ENCODE results near the gene GABRE.
"Not testable (repeated sequence)": the region's sequence is repeated elsewhere in the genome, so short reads cannot be mapped to it uniquely, and the experiment has no call there.

The GABRE gene

GRCh38 chrX:151921866-151922265 is 52.6 kb downstream of the GABRE start:
- Histone ChIP-seq H3K79me2 (ENCODE audit: low read length) (no peaks in the 10 kb centered on the region), H4K20me1 (ENCODE audit: insufficient read depth, low read length) (no peaks in the 10 kb centered on the region), H3K27ac (ENCODE audit: low read length) (no peak overlapping the region), H3K4me1 (ENCODE audit: low read length) (no peaks in the 10 kb centered on the region), H3K4me3 (ENCODE audit: low read length) (no peak overlapping the region), H3K9ac (ENCODE audit: low read length) (no peak overlapping the region), H3K9me3 (ENCODE audit: insufficient read depth, low read length) (no peaks in the 10 kb centered on the region), H3K36me3 (replicated peaks; ENCODE audit: low read depth, low read length) (no peaks in the 10 kb centered on the region), H3K4me2 (ENCODE audit: low read length) (no peak overlapping the region), H2AFZ (ENCODE audit: low read depth, low read length) (no peak overlapping the region), H3K27me3 (ENCODE audit: low read depth, low read length) (no peaks in the 10 kb centered on the region)
- TF ChIP-seq CTCF (IDR thresholded peaks at IDR 0.05; ENCODE audit: low read depth, low read length): no peak
- no peak for TF ChIP-seq EZH2phosphoT487 (IDR thresholded peaks at IDR 0.05; ENCODE audit: low read depth)

GRCh38 chrX:151921292-151921691 is 53.2 kb downstream of the GABRE start:
- Histone ChIP-seq H3K4me3 (ENCODE audit: low read length) (no peak overlapping the region), H3K36me3 (replicated peaks; ENCODE audit: low read depth, low read length) (no peaks in the 10 kb centered on the region), H3K4me1 (ENCODE audit: low read length) (no peaks in the 10 kb centered on the region), H3K9ac (ENCODE audit: low read length) (no peak overlapping the region), H3K79me2 (ENCODE audit: low read length) (no peaks in the 10 kb centered on the region), H3K27ac (ENCODE audit: low read length) (no peak overlapping the region), H3K9me3 (ENCODE audit: insufficient read depth, low read length) (no peaks in the 10 kb centered on the region), H2AFZ (ENCODE audit: low read depth, low read length) (no peak overlapping the region), H4K20me1 (ENCODE audit: insufficient read depth, low read length) (no peaks in the 10 kb centered on the region), H3K4me2 (ENCODE audit: low read length) (no peak overlapping the region), H3K27me3 (ENCODE audit: low read depth, low read length) (no peaks in the 10 kb centered on the region)
- no peak for TF ChIP-seq EZH2phosphoT487 (IDR thresholded peaks at IDR 0.05; ENCODE audit: low read depth)
- TF ChIP-seq CTCF (IDR thresholded peaks at IDR 0.05; ENCODE audit: low read depth, low read length): no peak

- H3K4me1 ChIP-seq (ENCODE audit: low read length): no peaks in the 10 kb centered on the region
- H2AFZ ChIP-seq (ENCODE audit: low read depth, low read length): no peak overlapping the region
- no peaks in the 10 kb centered on the region for H4K20me1 ChIP-seq (ENCODE audit: insufficient read depth, low read length)
- H3K27me3 ChIP-seq (ENCODE audit: low read depth, low read length): no peaks in the 10 kb centered on the region
- H3K36me3 ChIP-seq (replicated peaks; ENCODE audit: low read depth, low read length): no peaks in the 10 kb centered on the region
- H3K27ac ChIP-seq (ENCODE audit: low read length): no peak overlapping the region
- no peaks in the 10 kb centered on the region for H3K79me2 ChIP-seq (ENCODE audit: low read length)
- no peak overlapping the region for H3K9ac ChIP-seq (ENCODE audit: low read length)
- H3K4me2 ChIP-seq (ENCODE audit: low read length): no peak overlapping the region
- no peaks in the 10 kb centered on the region for H3K9me3 ChIP-seq (ENCODE audit: insufficient read depth, low read length)
- TF ChIP-seq EZH2phosphoT487 (IDR thresholded peaks at IDR 0.05; ENCODE audit: low read depth): no peak
- no peak overlapping the region for H3K4me3 ChIP-seq (ENCODE audit: low read length)
Measured at GRCh38 chrX:151920530-151920929, 53.9 kb downstream of the GABRE start.

GRCh38 chrX:151920101-151920500 is 54.4 kb downstream of the GABRE start:
- Histone ChIP-seq H3K9me3 (ENCODE audit: insufficient read depth, low read length) (no peaks in the 10 kb centered on the region), H3K4me1 (ENCODE audit: low read length) (no peaks in the 10 kb centered on the region), H3K4me2 (ENCODE audit: low read length) (no peak overlapping the region), H3K9ac (ENCODE audit: low read length) (no peak overlapping the region), H4K20me1 (ENCODE audit: insufficient read depth, low read length) (no peaks in the 10 kb centered on the region), H3K36me3 (replicated peaks; ENCODE audit: low read depth, low read length) (no peaks in the 10 kb centered on the region), H3K27me3 (ENCODE audit: low read depth, low read length) (no peaks in the 10 kb centered on the region), H2AFZ (ENCODE audit: low read depth, low read length) (no peak overlapping the region), H3K27ac (ENCODE audit: low read length) (no peak overlapping the region), H3K4me3 (ENCODE audit: low read length) (no peak overlapping the region), H3K79me2 (ENCODE audit: low read length) (no peaks in the 10 kb centered on the region)
- TF ChIP-seq CTCF (IDR thresholded peaks at IDR 0.05; ENCODE audit: low read depth, low read length) (no peak), EZH2phosphoT487 (IDR thresholded peaks at IDR 0.05; ENCODE audit: low read depth) (no peak)

- H3K4me3 ChIP-seq (ENCODE audit: low read length): no peak overlapping the region
- H3K9me3 ChIP-seq (ENCODE audit: insufficient read depth, low read length): no peaks in the 10 kb centered on the region
- no peak overlapping the region for H3K4me2 ChIP-seq (ENCODE audit: low read length)
- H2AFZ ChIP-seq (ENCODE audit: low read depth, low read length): no peak overlapping the region
- no peaks in the 10 kb centered on the region for H3K27me3 ChIP-seq (ENCODE audit: low read depth, low read length)
- H3K27ac ChIP-seq (ENCODE audit: low read length): no peak overlapping the region
- H4K20me1 ChIP-seq (ENCODE audit: insufficient read depth, low read length): no peaks in the 10 kb centered on the region
- no peaks in the 10 kb centered on the region for H3K4me1 ChIP-seq (ENCODE audit: low read length)
- H3K9ac ChIP-seq (ENCODE audit: low read length): no peak overlapping the region
- TF ChIP-seq EZH2phosphoT487 (IDR thresholded peaks at IDR 0.05; ENCODE audit: low read depth): no peak
- no peak for TF ChIP-seq CTCF (IDR thresholded peaks at IDR 0.05; ENCODE audit: low read depth, low read length)
- H3K36me3 ChIP-seq (replicated peaks; ENCODE audit: low read depth, low read length): no peaks in the 10 kb centered on the region
- H3K79me2 ChIP-seq (ENCODE audit: low read length): no peaks in the 10 kb centered on the region
Measured at GRCh38 chrX:151919610-151920009, 54.9 kb downstream of the GABRE start.

- H3K79me2 ChIP-seq (ENCODE audit: low read length); H3K4me3 ChIP-seq (ENCODE audit: low read length); H3K27me3 ChIP-seq (ENCODE audit: low read depth, low read length); H2AFZ ChIP-seq (ENCODE audit: low read depth, low read length); H3K27ac ChIP-seq (ENCODE audit: low read length); H3K4me2 ChIP-seq (ENCODE audit: low read length); H3K9ac ChIP-seq (ENCODE audit: low read length); H3K36me3 ChIP-seq (replicated peaks; ENCODE audit: low read depth, low read length); H4K20me1 ChIP-seq (ENCODE audit: insufficient read depth, low read length); H3K4me1 ChIP-seq (ENCODE audit: low read length); H3K9me3 ChIP-seq (ENCODE audit: insufficient read depth, low read length): not testable (repeated sequence)
Measured at GRCh38 chrX:151918736-151919135, 55.7 kb downstream of the GABRE start.

Measured in OCI-LY3 (cell line).